ENCODE measurements around the gene MAD2L1.
"Not testable (repeated sequence)": the region's sequence is repeated elsewhere in the genome, so short reads cannot be mapped to it uniquely, and the experiment has no call there.

DNA sequence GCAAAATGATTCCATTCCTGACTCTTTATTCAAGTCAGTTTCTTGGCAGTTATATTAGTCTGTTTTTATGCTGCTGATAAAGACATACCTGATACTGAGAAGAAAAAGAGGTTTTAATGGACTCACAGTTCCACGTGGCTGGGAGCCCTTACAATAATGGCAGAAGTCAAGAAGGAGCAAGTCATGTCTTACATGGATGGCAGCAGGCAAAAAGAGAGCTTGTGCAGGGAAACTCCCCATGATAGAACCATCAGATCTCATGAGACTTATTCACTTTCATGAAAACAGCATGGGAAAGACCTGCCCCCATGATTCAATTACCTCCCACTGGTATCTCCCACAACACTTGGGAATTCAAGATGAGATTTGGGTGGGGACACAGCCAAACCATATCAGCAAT is 21.4 kb upstream of the MAD2L1 start:
- not testable (repeated sequence) for TF ChIP-seq SMC3 (IDR thresholded peaks at IDR 0.05; ENCODE audit: low read depth, low read length); BHLHE40 (IDR thresholded peaks at IDR 0.05; ENCODE audit: low read depth, low read length); CTCF (conservative IDR thresholded peaks at IDR 0.05; ENCODE audit: low read depth, low read length); POLR2A (IDR thresholded peaks at IDR 0.05; ENCODE audit: low read depth, low read length); MAZ (IDR thresholded peaks at IDR 0.05; ENCODE audit: borderline replicate concordance, low read depth, low read length); MXI1 (IDR thresholded peaks at IDR 0.05; ENCODE audit: borderline replicate concordance, low read depth, low read length); RFX5 (IDR thresholded peaks at IDR 0.05; ENCODE audit: low read depth, low read length); RAD21 (IDR thresholded peaks at IDR 0.05; ENCODE audit: low read length)
- TF ChIP-seq, protein P1, sequence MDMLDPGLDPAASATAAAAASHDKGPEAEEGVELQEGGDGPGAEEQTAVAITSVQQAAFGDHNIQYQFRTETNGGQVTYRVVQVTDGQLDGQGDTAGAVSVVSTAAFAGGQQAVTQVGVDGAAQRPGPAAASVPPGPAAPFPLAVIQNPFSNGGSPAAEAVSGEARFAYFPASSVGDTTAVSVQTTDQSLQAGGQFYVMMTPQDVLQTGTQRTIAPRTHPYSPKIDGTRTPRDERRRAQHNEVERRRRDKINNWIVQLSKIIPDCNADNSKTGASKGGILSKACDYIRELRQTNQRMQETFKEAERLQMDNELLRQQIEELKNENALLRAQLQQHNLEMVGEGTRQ (IDR thresholded peaks at IDR 0.05; ENCODE audit: low read depth, low read length), result not testable (repeated sequence)

Data from IMR-90 (cell line).